Caco-2 (cell line): ENCODE measurements around the gene PI4K2B. TPM values are rescaled to one million over a fixed set of nuclear protein-coding genes. Genes with fewer than 3 reads are reported as not detected.
"Not testable (repeated sequence)": the region's sequence is repeated elsewhere in the genome, so short reads cannot be mapped to it uniquely, and the experiment has no call there.

Experiments used
- BruUV-seq: library from RNA; stranded (reverse); fragments of 400-500 nt; replicated peaks from 2 replicates; lab custom pipeline; 2021; lab: Mats Ljungman, UMichigan
- CTCF ChIA-PET: fragments of 300-600 bp; sonication (Branson Sonifier 250); formaldehyde crosslinking; loops from one replicate; lab custom pipeline; 2022; ENCODE audit warnings: antibody characterized with exemption; lab: Charles Lee
- POLR2A ChIA-PET: fragments of 300-600 bp; sonication (Branson Sonifier 250); formaldehyde crosslinking; loops from one replicate; lab custom pipeline; 2022; ENCODE audit warnings: antibody characterized with exemption; lab: Charles Lee
- DNase-seq, 2 experiments: peaks; one replicate each; pipeline versions ENCODE4 v3.0.0 to v3.0.0-alpha.2; 2020 to 2022
- H3K27me3 ChIP-seq: replicated peaks from 2 replicates; pipeline ENCODE4 v1.6.0; 2011; ENCODE audit warnings: low read length; ENCODE audit not compliant: control insufficient read depth, insufficient read depth
- H3K36me3 ChIP-seq: 2 replicates; pipeline ENCODE4 v1.5.1; 2011; ENCODE audit warnings: low read length; ENCODE audit not compliant: control insufficient read depth, insufficient read depth
- H3K4me1 ChIP-seq: fragments of 250-450 bp; sonication (Bioruptor Pico); 2 replicates; pipeline ENCODE4 v1.5.1; 2020; ENCODE audit warnings: mild to moderate bottlenecking
- H3K4me3 ChIP-seq: 2 replicates; pipeline ENCODE4 v1.5.1; 2011; ENCODE audit warnings: low read depth, mild to moderate bottlenecking, control low read depth, low read length
- H3K9me3 ChIP-seq: fragments of 250-450 bp; sonication (Bioruptor Pico); 2 replicates; pipeline ENCODE4 v1.5.1; 2020; ENCODE audit warnings: mild to moderate bottlenecking, moderate library complexity
- H3K27ac Mint-ChIP-seq: one replicate; pipeline ENCODE4 v1.8.0; 2022; ENCODE audit warnings: mixed read lengths; ENCODE audit not compliant: unreplicated experiment
- H3K27me3 Mint-ChIP-seq: one replicate; pipeline ENCODE4 v1.8.0; 2022; ENCODE audit warnings: mixed read lengths; ENCODE audit not compliant: insufficient read depth, unreplicated experiment
- H3K36me3 Mint-ChIP-seq: one replicate; pipeline ENCODE4 v1.8.0; 2022; ENCODE audit warnings: mild to moderate bottlenecking, mixed read lengths; ENCODE audit not compliant: insufficient read depth, unreplicated experiment
- H3K4me1 Mint-ChIP-seq: one replicate; pipeline ENCODE4 v1.8.0; 2022; ENCODE audit warnings: low read depth, mixed read lengths; ENCODE audit not compliant: unreplicated experiment
- H3K4me3 Mint-ChIP-seq: one replicate; pipeline ENCODE4 v1.8.0; 2022; ENCODE audit warnings: mild to moderate bottlenecking, moderate library complexity, mixed read lengths; ENCODE audit not compliant: unreplicated experiment
- H3K9me3 Mint-ChIP-seq: one replicate; pipeline ENCODE4 v1.8.0; 2022; ENCODE audit warnings: mixed read lengths; ENCODE audit not compliant: unreplicated experiment
- CTCF ChIP-seq, 2 experiments: fragments of 200-600 bp in 1 of 2; IDR thresholded peaks; 1 replicate in 1 of 2; 2 replicates in 1 of 2; pipeline versions ENCODE4 v1.5.1 to v1.8.0; 2011 to 2022; ENCODE audit warnings: antibody characterized with exemption in 1 of 2, control low read depth in 1 of 2, inconsistent platforms in 1 of 2, low read depth in 1 of 2, low read length in 1 of 2, mild to moderate bottlenecking in 1 of 2, moderate library complexity in 1 of 2; ENCODE audit not compliant: insufficient read depth in 1 of 2, severe bottlenecking in 1 of 2, unreplicated experiment in 1 of 2
- intact Hi-C: fragments of 100-400 bp; cut with micrococcal nuclease; formaldehyde crosslinking; loops from one replicate; pipeline ENCODE4 v1.10.0; 2022; ENCODE audit not compliant: unreplicated experiment
- total RNA-seq: library from RNA; stranded (reverse); gene quantifications from 2 replicates; pipeline ENCODE4 v1.2.3, GENCODE V29; 2022

Gene PI4K2B
- total RNA-seq, 1 experiment from 2014 or later, result 25.0 TPM

GRCh38 chr4:25321703-25322102, 87.9 kb downstream of the PI4K2B start:
- H3K4me1 ChIP-seq, result no peaks in the 10 kb centered on the region
- no peak overlapping the region for H3K4me3 ChIP-seq
- H3K4me1 Mint-ChIP-seq, result no peaks in the 10 kb centered on the region
- H3K27ac Mint-ChIP-seq, result no peak overlapping the region
- intact Hi-C loops, result no loop called here
- no peaks in the 10 kb centered on the region for H3K27me3 Mint-ChIP-seq
- CTCF ChIA-PET, result no interaction called here
- no peaks in the 10 kb centered on the region for H3K9me3 Mint-ChIP-seq
- no peaks in the 10 kb centered on the region for H3K27me3 ChIP-seq
- peaks cover 9% of the 10 kb centered on the region for H3K36me3 Mint-ChIP-seq
- DNase-seq, result no peak
- no peaks in the 10 kb centered on the region for H3K36me3 ChIP-seq
- H3K9me3 ChIP-seq, result no peaks in the 10 kb centered on the region
- POLR2A ChIA-PET, result interaction anchor here (1.3 kb wide), 1 partner anchor 10 kb away, joined by 3 read pairs; no protein-coding TSS in a partner anchor
- BruUV-seq, result no TSS peak
- TF ChIP-seq CTCF (IDR thresholded peaks at IDR 0.05; ENCODE audit: insufficient read depth in 1 of 2, low read depth in 1 of 2, low read length in 1 of 2, severe bottlenecking in 1 of 2, unreplicated experiment in 1 of 2), result no peak
- no peak overlapping the region for H3K4me3 Mint-ChIP-seq

GRCh38 chr4:25328463-25328862, 94.6 kb downstream of the PI4K2B start:
- H3K4me3 Mint-ChIP-seq, H3K27ac Mint-ChIP-seq, H3K9me3 ChIP-seq, H3K36me3 Mint-ChIP-seq, H3K4me3 ChIP-seq, intact Hi-C loops, H3K27me3 ChIP-seq, H3K9me3 Mint-ChIP-seq, DNase-seq, H3K4me1 ChIP-seq, H3K4me1 Mint-ChIP-seq, H3K36me3 ChIP-seq, POLR2A ChIA-PET, H3K27me3 Mint-ChIP-seq, BruUV-seq: not testable (repeated sequence)
- CTCF ChIA-PET, result interaction anchor here (0.6 kb wide), 1 partner anchor 1003 kb away, joined by 3 read pairs; no protein-coding TSS in a partner anchor

Other genes with a start within 250 kb of the PI4K2B start
- 7.5 and 8.3 TPM in 2 replicates for gene LGI2, start 203.1 kb upstream of the PI4K2B start, total RNA-seq
- 5.7 and 6.0 TPM in 2 replicates for gene SEPSECS, start 73.6 kb upstream of the PI4K2B start, total RNA-seq
- 13.1 and 13.2 TPM in 2 replicates for gene ZCCHC4, start 78.7 kb downstream of the PI4K2B start, total RNA-seq
- gene ANAPC4, start 143.2 kb downstream of the PI4K2B start, total RNA-seq, result 24.9 and 32.3 TPM in 2 replicates